B cell (primary cell): Measurements from ENCODE around the gene AGT. TPM values are rescaled to one million over a fixed set of nuclear protein-coding genes. Genes with fewer than 3 reads are reported as not detected.

ENCODE experiments used
- ATAC-seq: fragments of 200-7000 bp; cut with Tn5 transposase; one replicate; pipeline ENCODE4 v1.10.0; 2021; ENCODE audit warnings: low read depth, mild to moderate bottlenecking, moderate number of reproducible peaks, moderate library complexity
- CTCF ChIA-PET: fragments of 350-600 bp; sonication (Branson Sonifier 250); formaldehyde crosslinking; loops from one replicate; lab custom pipeline; 2021; ENCODE audit warnings: antibody characterized with exemption, inconsistent platforms; lab: Charles Lee
- POLR2A ChIA-PET: fragments of 350-600 bp; sonication (Branson Sonifier 250); formaldehyde crosslinking; loops from one replicate; lab custom pipeline; 2021; ENCODE audit warnings: antibody characterized with exemption; lab: Charles Lee
- DNase-seq: peaks from one replicate; pipeline ENCODE4 v3.0.0; 2013
- H2AFZ ChIP-seq: 2 replicates; pipeline ENCODE4 v1.6.1; 2012; ENCODE audit warnings: mild to moderate bottlenecking, low read depth, low read length; ENCODE audit not compliant: insufficient read depth, poor library complexity, severe bottlenecking
- H3K27ac ChIP-seq, 2 donors: 1 replicate in 1 of 2; 2 replicates in 1 of 2; pipeline ENCODE4 v1.5.1; 2012 to 2013; ENCODE audit warnings: low read length in 2 of 2, mild to moderate bottlenecking in 2 of 2, moderate library complexity in 1 of 2
- H3K27me3 ChIP-seq, 4 experiments: fragments of 200-600 bp in 1 of 4; sonication (generic) in 1 of 4; replicated peaks in 1 of 4; 1 replicate in 2 of 4; 2 replicates in 2 of 4; pipeline versions ENCODE4 v1.6.1 to v1.7.0; 2013 to 2016; ENCODE audit warnings: low read length in 3 of 4, mild to moderate bottlenecking in 2 of 4, mixed read lengths in 1 of 4, moderate library complexity in 1 of 4; ENCODE audit not compliant: insufficient read depth in 4 of 4, control insufficient read depth in 3 of 4; ENCODE audit errors: control extremely low read depth in 1 of 4
- H3K36me3 ChIP-seq, 2 experiments: replicated peaks in 1 of 2; 1 replicate in 1 of 2; 2 replicates in 1 of 2; pipeline versions ENCODE4 v1.6.1 to v1.7.1; 2013; ENCODE audit warnings: low read length in 1 of 2; ENCODE audit not compliant: insufficient read depth in 2 of 2, control insufficient read depth in 1 of 2; ENCODE audit errors: control extremely low read depth in 1 of 2, extremely low read depth in 1 of 2
- H3K4me1 ChIP-seq, 2 donors: fragments of 200-600 bp in 1 of 2; sonication (generic) in 1 of 2; 1 replicate in 1 of 2; 2 replicates in 1 of 2; pipeline versions ENCODE4 v1.5.1 to v1.6.1; 2013 to 2017; ENCODE audit warnings: low read length in 2 of 2; ENCODE audit not compliant: control insufficient read depth in 2 of 2, insufficient read depth in 2 of 2
- H3K4me2 ChIP-seq: replicated peaks from 2 replicates; pipeline ENCODE3; 2012; ENCODE audit warnings: mild to moderate bottlenecking, low read depth, low read length; ENCODE audit not compliant: poor library complexity, severe bottlenecking
- H3K4me3 ChIP-seq, 5 experiments: fragments of 200-600 bp in 1 of 5; sonication (generic) in 1 of 5; 1 replicate in 3 of 5; 2 replicates in 2 of 5; pipeline versions ENCODE4 v1.5.1 to v1.7.0; 2011 to 2016; ENCODE audit warnings: low read length in 4 of 5, mild to moderate bottlenecking in 4 of 5, low read depth in 2 of 5, control low read depth in 1 of 5, moderate library complexity in 1 of 5; ENCODE audit not compliant: insufficient read depth in 1 of 5; ENCODE audit errors: control extremely low read depth in 1 of 5, extremely low read depth in 1 of 5
- H3K79me2 ChIP-seq: fragments of 200-600 bp; sonication (generic); one replicate; pipeline ENCODE4 v1.6.0; 2016; ENCODE audit warnings: low read length; ENCODE audit not compliant: control insufficient read depth, insufficient read depth
- H3K9ac ChIP-seq: fragments of 200-600 bp; sonication (generic); 2 replicates; pipeline ENCODE4 v1.6.1; 2017; ENCODE audit warnings: mild to moderate bottlenecking, low read length, moderate library complexity
- H3K9me3 ChIP-seq, 3 donors: one replicate each; pipeline versions ENCODE4 v1.6.1 to v1.7.1; 2013; ENCODE audit warnings: low read length in 2 of 3; ENCODE audit not compliant: control insufficient read depth in 2 of 3, insufficient read depth in 1 of 3; ENCODE audit errors: control extremely low read depth in 1 of 3
- H4K20me1 ChIP-seq: 2 replicates; pipeline ENCODE4 v1.6.0; 2012; ENCODE audit warnings: mild to moderate bottlenecking, low read length; ENCODE audit not compliant: insufficient read depth, control insufficient read depth, poor library complexity, severe bottlenecking
- H3K27ac Mint-ChIP-seq: one replicate; pipeline ENCODE4 v1.8.0; 2021; ENCODE audit warnings: mixed read lengths
- H3K27me3 Mint-ChIP-seq: one replicate; pipeline ENCODE4 v1.8.0; 2021; ENCODE audit warnings: mixed read lengths
- H3K4me1 Mint-ChIP-seq: one replicate; pipeline ENCODE4 v1.8.0; 2021; ENCODE audit warnings: mixed read lengths
- H3K4me3 Mint-ChIP-seq: one replicate; pipeline ENCODE4 v1.8.0; 2021; ENCODE audit warnings: mixed read lengths
- H3K9me3 Mint-ChIP-seq: one replicate; pipeline ENCODE4 v1.8.0; 2022; ENCODE audit warnings: mixed read lengths; ENCODE audit not compliant: insufficient read depth
- CTCF ChIP-seq: fragments of 200-600 bp; IDR thresholded peaks from one replicate; pipeline ENCODE4 v1.8.0; 2022; ENCODE audit warnings: antibody characterized with exemption, mild to moderate bottlenecking
- EZH2 ChIP-seq: IDR thresholded peaks from 2 replicates; pipeline ENCODE4 v1.6.1; 2012; ENCODE audit warnings: borderline replicate concordance, low read depth, mild to moderate bottlenecking, moderate library complexity, low read length; ENCODE audit not compliant: insufficient read depth, poor library complexity, severe bottlenecking
- WGBS: methylation state at CpG from one replicate; pipeline ENCODE4 v1.1.5; 2013; ENCODE audit warnings: missing lambda C conversion rate; ENCODE audit not compliant: insufficient coverage; 5-methylcytosine and 5-hydroxymethylcytosine counted together
- intact Hi-C: fragments of 100-400 bp; cut with micrococcal nuclease; formaldehyde crosslinking; loops from one replicate; pipeline ENCODE4 v1.10.0; 2022
- polyA plus RNA-seq: library from polyadenylated mRNA; depleted of rRNA; stranded (reverse); fragments of >200 nt; gene quantifications from 2 replicates; pipeline ENCODE4 v1.2.3, GENCODE V29; 2012
- total RNA-seq, 2 donors: library from RNA; stranded (reverse); fragments of 120-200 nt in 1 of 2; gene quantifications; 1 replicate in 1 of 2; 2 replicates in 1 of 2; pipeline versions ENCODE4 v1.2.3 to v1.2.4, GENCODE V29; 2013 to 2022

Gene AGT
- total and polyA plus RNA-seq, 2 donors (not counting 1 experiment from before 2014, with no cell fraction given), result not detected

- no peaks in the 10 kb centered on the region for H3K9me3 Mint-ChIP-seq
- Histone ChIP-seq H3K4me2 (no peak overlapping the region), H3K36me3 (no peaks in the 10 kb centered on the region), H3K9ac (no peak overlapping the region), H3K27me3 (peaks cover 0 to 7% (median 0%) of the 10 kb centered on the region in 4 experiments), H3K27ac (no peak overlapping the region), H3K9me3 (no peaks in the 10 kb centered on the region), H2AFZ (no peak overlapping the region), H3K4me3 (no peak overlapping the region), H3K4me1 (peaks cover 9 to 19% of the 10 kb centered on the region in 2 donors), H4K20me1 (no peaks in the 10 kb centered on the region), H3K79me2 (no peaks in the 10 kb centered on the region)
- peaks cover 23% of the 10 kb centered on the region for H3K4me1 Mint-ChIP-seq
- CTCF ChIA-PET, result no interaction called here
- POLR2A ChIA-PET, result no interaction called here
- intact Hi-C loops, result no loop called here
- no peak for ATAC-seq
- no peak overlapping the region for H3K27ac Mint-ChIP-seq
- no peak for DNase-seq
- TF ChIP-seq CTCF (no peak), EZH2 (no peak)
- H3K27me3 Mint-ChIP-seq, result peaks cover 6% of the 10 kb centered on the region
- 87% methylated on average over 6 of the region's 6 CpGs for WGBS
- H3K4me3 Mint-ChIP-seq, result no peak overlapping the region
These were observed 37.2 kb upstream of the AGT start for GRCh38 chr1:230750986-230751625.

DNA sequence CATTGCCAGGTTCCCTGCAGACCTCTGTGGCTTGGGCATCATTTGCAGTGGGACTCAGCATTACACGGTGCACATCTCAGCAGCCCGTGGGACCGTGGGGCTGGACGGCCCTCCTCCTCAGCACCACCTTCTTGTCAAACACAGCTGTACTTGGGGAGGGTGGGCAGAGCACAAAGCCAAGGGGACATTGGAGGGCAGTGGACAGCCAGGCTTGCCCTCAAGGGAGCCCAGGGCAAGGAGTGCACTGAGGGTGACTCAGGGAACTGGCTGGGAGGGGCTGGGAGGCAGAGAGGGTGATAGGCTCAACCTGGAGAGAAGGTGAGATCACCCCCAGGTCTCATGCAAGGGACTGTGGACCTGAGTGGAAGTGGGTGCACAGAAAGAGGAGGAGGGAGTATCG lies 36.7 kb upstream of the AGT start:
- no peak for ATAC-seq
- no peaks in the 10 kb centered on the region for H3K9me3 ChIP-seq
- peaks cover 9 to 19% of the 10 kb centered on the region in 2 donors for H3K4me1 ChIP-seq
- no peak overlapping the region for H3K4me3 Mint-ChIP-seq
- H3K9me3 Mint-ChIP-seq, result no peaks in the 10 kb centered on the region
- no peak overlapping the region for H2AFZ ChIP-seq
- TF ChIP-seq CTCF (no peak), EZH2 (no peak)
- H3K4me1 Mint-ChIP-seq, result peaks cover 23% of the 10 kb centered on the region
- DNase-seq, result no peak
- POLR2A ChIA-PET, result no interaction called here
- 100% methylated on average over 2 of the region's 5 CpGs for WGBS
- intact Hi-C loops, result no loop called here
- H3K27ac Mint-ChIP-seq, result no peak overlapping the region
- H3K79me2 ChIP-seq, result no peaks in the 10 kb centered on the region
- H3K27me3 ChIP-seq, result peaks cover 0 to 3% (median 0%) of the 10 kb centered on the region in 4 experiments
- no peaks in the 10 kb centered on the region for H4K20me1 ChIP-seq
- no peak overlapping the region for H3K4me3 ChIP-seq
- H3K36me3 ChIP-seq, result no peaks in the 10 kb centered on the region
- no peak overlapping the region for H3K9ac ChIP-seq
- no peak overlapping the region for H3K27ac ChIP-seq
- CTCF ChIA-PET, result no interaction called here
- no peak overlapping the region for H3K4me2 ChIP-seq
- peaks cover under 1% of the 10 kb centered on the region for H3K27me3 Mint-ChIP-seq
